SK-N-SH treated with all-trans-retinoic acid at 6 μM for 48 hours (cell line): ENCODE data around the gene PLA2G6.

Experiments used
- ATAC-seq: fragments of 200-7000 bp; cut with Tn5 transposase; 3 replicates; pipeline ENCODE4 v1.9.1; 2020; ENCODE audit warnings: mild to moderate bottlenecking, moderate library complexity
- ARNTL ChIP-seq: fragments of 450-650 bp; formaldehyde crosslinking; IDR thresholded peaks from 2 replicates; pipeline ENCODE4 v1.5.0; 2020; ENCODE audit warnings: low read depth, mild to moderate bottlenecking, moderate library complexity, borderline replicate concordance
- BACH2 ChIP-seq: fragments of 250-450 bp; sonication (Bioruptor Pico); IDR thresholded peaks from 2 replicates; pipeline ENCODE4 v1.9.0; 2021; ENCODE audit warnings: mild to moderate bottlenecking, borderline replicate concordance
- CREB5 ChIP-seq: fragments of 250-450 bp; sonication (Bioruptor Pico); IDR thresholded peaks from 2 replicates; pipeline ENCODE4 v1.5.1; 2020; ENCODE audit warnings: low read depth, mild to moderate bottlenecking, moderate library complexity
- CSDC2 ChIP-seq: fragments of 250-450 bp; sonication (Bioruptor Pico); IDR thresholded peaks from 2 replicates; pipeline ENCODE4 v1.5.0; 2020; ENCODE audit warnings: mild to moderate bottlenecking, moderate library complexity
- CSRNP3 ChIP-seq: fragments of 250-450 bp; sonication (Bioruptor Pico); IDR thresholded peaks from 2 replicates; pipeline ENCODE4 v1.5.1; 2021; ENCODE audit warnings: mild to moderate bottlenecking, moderate library complexity
- ESRRG ChIP-seq: fragments of 250-450 bp; sonication (Bioruptor Pico); IDR thresholded peaks from 2 replicates; pipeline ENCODE4 v1.6.1; 2021; ENCODE audit warnings: mild to moderate bottlenecking
- GLIS3 ChIP-seq: fragments of 250-450 bp; sonication (Bioruptor Pico); IDR thresholded peaks from 2 replicates; pipeline ENCODE4 v1.5.0; 2020; ENCODE audit warnings: mild to moderate bottlenecking, moderate library complexity
- ISL1 ChIP-seq: fragments of 250-450 bp; sonication (Bioruptor Pico); IDR thresholded peaks from 2 replicates; pipeline ENCODE4 v2.1.2; 2022; ENCODE audit warnings: mild to moderate bottlenecking, moderate library complexity
- PATZ1 ChIP-seq: fragments of 250-450 bp; sonication (Bioruptor Pico); IDR thresholded peaks from 2 replicates; pipeline ENCODE4 v1.8.0; 2020; ENCODE audit warnings: mild to moderate bottlenecking, moderate library complexity, borderline replicate concordance
- POU6F1 ChIP-seq: fragments of 250-450 bp; sonication (Bioruptor Pico); IDR thresholded peaks from 2 replicates; pipeline ENCODE4 v1.8.0; 2021; ENCODE audit warnings: low read depth, mild to moderate bottlenecking, moderate library complexity, borderline replicate concordance
- RARB ChIP-seq: fragments of 250-450 bp; sonication (Bioruptor Pico); IDR thresholded peaks from 2 replicates; pipeline ENCODE4 v1.8.0; 2021; ENCODE audit warnings: mild to moderate bottlenecking, moderate library complexity
- SNAI2 ChIP-seq: fragments of 250-450 bp; sonication (Bioruptor Pico); IDR thresholded peaks from 2 replicates; pipeline ENCODE4 v1.5.0; 2020; ENCODE audit warnings: mild to moderate bottlenecking, moderate library complexity
- TCF4 ChIP-seq: fragments of 250-450 bp; sonication (Bioruptor Pico); IDR thresholded peaks from 2 replicates; pipeline ENCODE4 v1.8.0; 2021; ENCODE audit warnings: mild to moderate bottlenecking, moderate library complexity, borderline replicate concordance
- TOX ChIP-seq: fragments of 250-450 bp; sonication (Bioruptor Pico); IDR thresholded peaks from 2 replicates; pipeline ENCODE4 v1.8.0; 2021; ENCODE audit warnings: mild to moderate bottlenecking, moderate library complexity, borderline replicate concordance
- TSHZ2 ChIP-seq: fragments of 250-450 bp; sonication (Bioruptor Pico); IDR thresholded peaks from 2 replicates; pipeline ENCODE4 v1.5.0; 2020; ENCODE audit warnings: mild to moderate bottlenecking, moderate library complexity
- ZC3H10 ChIP-seq: fragments of 250-450 bp; sonication (Bioruptor Pico); IDR thresholded peaks from 2 replicates; pipeline ENCODE4 v1.5.1; 2021; ENCODE audit warnings: mild to moderate bottlenecking, moderate library complexity
- ZFP30 ChIP-seq: fragments of 450-650 bp; formaldehyde crosslinking; IDR thresholded peaks from 2 replicates; pipeline ENCODE4 v1.5.0; 2022; ENCODE audit warnings: mild to moderate bottlenecking, moderate library complexity
- ZNF565 ChIP-seq: fragments of 450-650 bp; formaldehyde crosslinking; conservative IDR thresholded peaks from 2 replicates; pipeline ENCODE4 v1.5.0; 2020; ENCODE audit warnings: low read depth, mild to moderate bottlenecking, moderate library complexity
- ZNF70 ChIP-seq: fragments of 450-650 bp; formaldehyde crosslinking; IDR thresholded peaks from 2 replicates; pipeline ENCODE4 v1.5.0; 2020; ENCODE audit warnings: mild to moderate bottlenecking, moderate library complexity
- ZNF8 ChIP-seq: fragments of 450-650 bp; formaldehyde crosslinking; IDR thresholded peaks from 2 replicates; pipeline ENCODE4 v1.5.0; 2020; ENCODE audit warnings: mild to moderate bottlenecking, moderate library complexity

The PLA2G6 gene

GRCh38 chr22:38068641-38069371, 112.8 kb downstream of the PLA2G6 start:
- no peak for ATAC-seq
- TF ChIP-seq TCF4 (CRISPR knock-in tag) (no peak), ZNF70 (CRISPR knock-in tag) (no peak), CSRNP3 (CRISPR knock-in tag) (no peak), TOX (no peak), SNAI2 (CRISPR knock-in tag) (no peak), ZFP30 (CRISPR knock-in tag) (no peak), RARB (CRISPR knock-in tag) (no peak), ISL1 (CRISPR knock-in tag) (no peak), ZNF565 (CRISPR knock-in tag) (no peak), ZNF8 (CRISPR knock-in tag) (no peak), ZC3H10 (no peak), ESRRG (CRISPR knock-in tag) (no peak), POU6F1 (no peak), CREB5 (CRISPR knock-in tag) (no peak), TSHZ2 (CRISPR knock-in tag) (no peak), ARNTL (CRISPR knock-in tag) (no peak), GLIS3 (CRISPR knock-in tag) (no peak), CSDC2 (CRISPR knock-in tag) (no peak)

- ATAC-seq = no peak
- TF ChIP-seq ZNF8 (CRISPR knock-in tag) = no peak
- TF ChIP-seq POU6F1 = no peak
- TF ChIP-seq ZFP30 (CRISPR knock-in tag) = no peak
- TF ChIP-seq BACH2 = no peak
- no peak for TF ChIP-seq GLIS3 (CRISPR knock-in tag)
- no peak for TF ChIP-seq ESRRG (CRISPR knock-in tag)
- TF ChIP-seq PATZ1 (CRISPR knock-in tag) = no peak
- no peak for TF ChIP-seq TOX
- TF ChIP-seq CREB5 (CRISPR knock-in tag) = no peak
Measured at GRCh38 chr22:38067761-38068360, 113.8 kb downstream of the PLA2G6 start.
